ENCODE measurements around the gene BTBD16. TPM values are rescaled to one million over a fixed set of nuclear protein-coding genes. Genes with fewer than 3 reads are reported as not detected.

BTBD16 gene
- total RNA-seq, 1 experiment from 2014 or later = 0.82 TPM

- in situ Hi-C loops (cut with HindIII; ENCODE audit: low pct_unique_long_range_greater_than_20kb, low sequenced_read_pairs) = no loop called here
- peaks cover 26% of the 10 kb centered on the region for H3K4me1 ChIP-seq (ENCODE audit: control insufficient read depth, insufficient read depth, low read length)
- ATAC-seq (no peak), DNase-seq (ENCODE audit: low read depth, low spot score) (no peak)
- TF ChIP-seq SIN3A (IDR thresholded peaks at IDR 0.05; ENCODE audit: borderline replicate concordance, insufficient read depth, low read depth, low read length) = no peak
- no peak for TF ChIP-seq POLR2AphosphoS5 (IDR thresholded peaks at IDR 0.05; ENCODE audit: low read depth, low read length)
- no peak for TF ChIP-seq REST (IDR thresholded peaks at IDR 0.05; ENCODE audit: insufficient read depth in 1 of 2, low read depth in 2 of 2, low read length in 1 of 2)
- TF ChIP-seq TCF7L2 (IDR thresholded peaks at IDR 0.05; ENCODE audit: low read depth, low read length) = no peak
- TF ChIP-seq CTCF (IDR thresholded peaks at IDR 0.05) = no peak
- intact Hi-C loops (cut with micrococcal nuclease; ENCODE audit: unreplicated experiment) = loop anchor here (2.0 kb wide), 2 partner anchors 65 to 73 kb away; no protein-coding TSS in a partner anchor
- POLR2A ChIA-PET = no interaction called here
- H3K36me3 ChIP-seq (ENCODE audit: control insufficient read depth, insufficient read depth, low read length) = peaks cover 4% of the 10 kb centered on the region; the same call in 1 of the 2 replicates
- H3K27me3 ChIP-seq (ENCODE audit: control insufficient read depth, insufficient read depth, low read length) = no peaks in the 10 kb centered on the region
- TSS peak; percentile 66 for BruUV-seq (replicated peaks)
- CTCF ChIA-PET = no interaction called here
- H3K27ac ChIP-seq (ENCODE audit: low read length) = peak overlapping the region; percentile 86
- H3K4me3 ChIP-seq (ENCODE audit: low read depth in 2 of 2, low read length in 2 of 2) = peak overlapping the region; percentile 86 to 90
- H3K9me3 ChIP-seq (ENCODE audit: control insufficient read depth, insufficient read depth, low read depth, low read length) = no peaks in the 10 kb centered on the region
Measured at GRCh38 chr10:122375679-122376160, 104.6 kb downstream of the BTBD16 start.

- DNase-seq (ENCODE audit: low read depth, low spot score) (no peak), ATAC-seq (no peak)
- POLR2A ChIA-PET = no interaction called here
- in situ Hi-C loops (cut with HindIII; ENCODE audit: low pct_unique_long_range_greater_than_20kb, low sequenced_read_pairs) (no loop called here), intact Hi-C loops (cut with micrococcal nuclease; ENCODE audit: unreplicated experiment) (no loop called here)
- Histone ChIP-seq H3K27ac (ENCODE audit: low read length) (peak overlapping the region; percentile 86), H3K36me3 (ENCODE audit: control insufficient read depth, insufficient read depth, low read length) (peaks cover 4% of the 10 kb centered on the region; the same call in 1 of the 2 replicates), H3K4me3 (ENCODE audit: low read depth in 2 of 2, low read length in 2 of 2) (peak overlapping the region; percentile 86 to 90), H3K9me3 (ENCODE audit: control insufficient read depth, insufficient read depth, low read depth, low read length) (no peaks in the 10 kb centered on the region), H3K27me3 (ENCODE audit: control insufficient read depth, insufficient read depth, low read length) (no peaks in the 10 kb centered on the region), H3K4me1 (ENCODE audit: control insufficient read depth, insufficient read depth, low read length) (peaks cover 26% of the 10 kb centered on the region)
- TF ChIP-seq REST (IDR thresholded peaks at IDR 0.05; ENCODE audit: insufficient read depth in 1 of 2, low read depth in 2 of 2, low read length in 1 of 2) (no peak), POLR2AphosphoS5 (IDR thresholded peaks at IDR 0.05; ENCODE audit: low read depth, low read length) (no peak), TCF7L2 (IDR thresholded peaks at IDR 0.05; ENCODE audit: low read depth, low read length) (no peak), SIN3A (IDR thresholded peaks at IDR 0.05; ENCODE audit: borderline replicate concordance, insufficient read depth, low read depth, low read length) (no peak), CTCF (IDR thresholded peaks at IDR 0.05) (no peak)
- CTCF ChIA-PET = no interaction called here
- BruUV-seq (replicated peaks) = no TSS peak
Measured at GRCh38 chr10:122376364-122376961, 105.4 kb downstream of the BTBD16 start.

All from Panc1 (cell line).